ENCODE measurements around the gene ZNF311. TPM values are rescaled to one million over a fixed set of nuclear protein-coding genes. Genes with fewer than 3 reads are reported as not detected.
A peak's percentile ranks its signal among the peaks of the same experiment; 100 is the strongest.

ZNF311 gene
- total RNA-seq, 4 donors from 2014 or later, result 1.0 to 2.0 (median 1.6) TPM

GRCh38 chr6:28985462-28986164 is 19.5 kb downstream of the ZNF311 start:
- H3K4me1 ChIP-seq, result peaks cover 0 to 5% of the 10 kb centered on the region in 2 donors
- TF ChIP-seq POLR2A (IDR thresholded peaks at IDR 0.05) (peak in 1 of 2 donors; percentile 71), CTCF (IDR thresholded peaks at IDR 0.05) (no peak)
- intact Hi-C loops (cut with DNase I), result no loop called here
- H3K27ac ChIP-seq, result peak overlapping the region; percentile 73 to 94 (median 83)
- peak overlapping the region in 1 of 3 donors; percentile 40 for H3K4me3 ChIP-seq (replicated peaks in 1 of 3)
- 8 to 12% methylated on average over 31 of the region's 31 CpGs for WGBS, 2 donors
- no peaks in the 10 kb centered on the region for H3K9me3 ChIP-seq
- peak; percentile 90 to 91 for DNase-seq
- H3K36me3 ChIP-seq, result no peaks in the 10 kb centered on the region
- no peaks in the 10 kb centered on the region for H3K27me3 ChIP-seq

GRCh38 chr6:28983838-28984237 is 21.3 kb downstream of the ZNF311 start:
- intact Hi-C loops (cut with DNase I), result loop anchor here (5.0 kb wide), 1 partner anchor 42 kb away; no protein-coding TSS in a partner anchor
- no peaks in the 10 kb centered on the region for H3K36me3 ChIP-seq
- H3K27me3 ChIP-seq, result no peaks in the 10 kb centered on the region
- TF ChIP-seq POLR2A (IDR thresholded peaks at IDR 0.05) (no peak), CTCF (IDR thresholded peaks at IDR 0.05) (no peak)
- H3K27ac ChIP-seq, result peak overlapping the region in 1 of 3 donors; percentile 94
- H3K4me1 ChIP-seq, result peaks cover 0 to 6% of the 10 kb centered on the region in 2 donors
- DNase-seq, result no peak
- no peak overlapping the region for H3K4me3 ChIP-seq (replicated peaks in 1 of 3)
- 82 to 83% methylated on average over 5 of the region's 5 CpGs for WGBS, 2 donors
- H3K9me3 ChIP-seq, result no peaks in the 10 kb centered on the region

GRCh38 chr6:28982476-28983266 is 22.4 kb downstream of the ZNF311 start:
- peak; percentile 46 to 50 for DNase-seq

GRCh38 chr6:28981833-28982475 is 23.2 kb downstream of the ZNF311 start:
- Histone ChIP-seq H3K9me3 (no peaks in the 10 kb centered on the region), H3K36me3 (no peaks in the 10 kb centered on the region), H3K4me3 (replicated peaks in 1 of 3) (peak overlapping the region; percentile 38 to 97 (median 43)), H3K27ac (peak overlapping the region; percentile 75 to 85 (median 81)), H3K4me1 (peaks cover 0 to 6% of the 10 kb centered on the region in 2 donors), H3K27me3 (no peaks in the 10 kb centered on the region)
- DNase-seq, result peak; percentile 75 to 80
- 0 to 1% methylated on average over 23 of the region's 23 CpGs for WGBS, 2 donors
- intact Hi-C loops (cut with DNase I), result loop anchor here (5.0 kb wide), 1 partner anchor 40 kb away; no protein-coding TSS in a partner anchor
- peak in 1 of 6 experiments; percentile 28 for TF ChIP-seq CTCF (IDR thresholded peaks at IDR 0.05)
- peak in 1 of 2 donors; percentile 13 for TF ChIP-seq POLR2A (IDR thresholded peaks at IDR 0.05)

More at GRCh38 chr6:28982476-28983266, 22.4 kb downstream of the ZNF311 start:
- no peaks in the 10 kb centered on the region for H3K36me3 ChIP-seq
- 21 to 23% methylated on average over 17 of the region's 17 CpGs for WGBS, 2 donors
- intact Hi-C loops (cut with DNase I), result loop anchor here (5.0 kb wide), 1 partner anchor 40 kb away; no protein-coding TSS in a partner anchor
- H3K27me3 ChIP-seq, result no peaks in the 10 kb centered on the region
- TF ChIP-seq CTCF (IDR thresholded peaks at IDR 0.05) (peak in 4 of 6 experiments; percentile 9 to 28 (median 18)), POLR2A (IDR thresholded peaks at IDR 0.05) (no peak)
- peak overlapping the region; percentile 75 to 85 (median 81) for H3K27ac ChIP-seq
- H3K4me3 ChIP-seq (replicated peaks in 1 of 3), result peak overlapping the region; percentile 38 to 97 (median 43)
- no peaks in the 10 kb centered on the region for H3K9me3 ChIP-seq
- H3K4me1 ChIP-seq, result peaks cover 0 to 6% of the 10 kb centered on the region in 2 donors

Data from thyroid gland (tissue), 4 donors.